ENCODE results near the gene PATJ. TPM values are rescaled to one million over a fixed set of nuclear protein-coding genes. Genes with fewer than 3 reads are reported as not detected.

PATJ gene
- total RNA-seq, 1 experiment from 2014 or later = 47.3 TPM

- Mint-ChIP-seq H3K27ac (no peak overlapping the region), H3K4me3 (no peak overlapping the region), H3K27me3 (ENCODE audit: low read depth) (no peaks in the 10 kb centered on the region), H3K36me3 (ENCODE audit: insufficient read depth in 1 of 3, low read depth in 3 of 3) (peaks cover 10 to 43% (median 28%) of the 10 kb centered on the region in 3 experiments; a peak in 6 of 7 replicates), H3K4me1 (peaks cover 7 to 8% of the 10 kb centered on the region in 2 experiments), H3K9me3 (no peaks in the 10 kb centered on the region)
- no peak overlapping the region for H4K5ac ChIP-seq (ENCODE audit: insufficient read length, low read depth, low read length)
- no peaks in the 10 kb centered on the region for H4K20me1 ChIP-seq (ENCODE audit: control insufficient read depth, insufficient read depth, insufficient read length)
- no peak overlapping the region for H3K27ac ChIP-seq (ENCODE audit: insufficient read length, low read depth, low read length)
- no peaks in the 10 kb centered on the region for H3K4me1 ChIP-seq (ENCODE audit: insufficient read depth, low read length)
- no peaks in the 10 kb centered on the region for H3K79me2 ChIP-seq (ENCODE audit: insufficient read depth, low read length)
- H4K91ac ChIP-seq (ENCODE audit: insufficient read length, low read depth, low read length) = no peak overlapping the region
- no peak overlapping the region for H2BK12ac ChIP-seq (ENCODE audit: insufficient read length, low read depth, low read length)
- TF ChIP-seq CTCF (conservative IDR thresholded peaks at IDR 0.05) = no peak
- no peaks in the 10 kb centered on the region for H3K23me2 ChIP-seq (ENCODE audit: insufficient read length, low read depth, low read length, poor library complexity, severe bottlenecking)
- H2BK15ac ChIP-seq (ENCODE audit: low read depth, low read length) = no peak overlapping the region
- H3K23ac ChIP-seq (ENCODE audit: insufficient read length, low read depth, low read length) = no peak overlapping the region
- DNase-seq = no peak
- H2BK120ac ChIP-seq (ENCODE audit: low read depth, low read length, poor library complexity, severe bottlenecking) = no peak overlapping the region
- H3T11ph ChIP-seq (ENCODE audit: low read length) = no peak overlapping the region
- no CpG with 5 or more reads among the region's 7 CpGs for WGBS (ENCODE audit: extremely low coverage, insufficient read length, low lambda C conversion rate)
- no peak overlapping the region for H2BK20ac ChIP-seq (ENCODE audit: low read depth, low read length, poor library complexity, severe bottlenecking)
- no peak overlapping the region for H3K4ac ChIP-seq (ENCODE audit: low read depth, low read length)
- no peak overlapping the region for H3K14ac ChIP-seq (ENCODE audit: insufficient read depth, low read length)
- H2BK5ac ChIP-seq (ENCODE audit: insufficient read length, low read length) = no peak overlapping the region
- H3K79me1 ChIP-seq (ENCODE audit: insufficient read depth, low read depth, low read length, poor library complexity, severe bottlenecking) = no peaks in the 10 kb centered on the region
- H2AFZ ChIP-seq (ENCODE audit: low read length) = no peak overlapping the region
- H4K8ac ChIP-seq (replicated peaks; ENCODE audit: insufficient read length, low read depth, low read length) = no peak overlapping the region
- H3K56ac ChIP-seq (ENCODE audit: insufficient read length, low read depth, low read length) = no peak overlapping the region
- no peaks in the 10 kb centered on the region for H3K27me3 ChIP-seq (ENCODE audit: insufficient read depth, low read length)
- H3K9ac ChIP-seq (ENCODE audit: extremely low read depth, insufficient read length, low read length) = no peak overlapping the region
- no peak overlapping the region for H3K4me2 ChIP-seq (ENCODE audit: insufficient read depth, insufficient read length, low read length)
- no peak overlapping the region for H3K18ac ChIP-seq (ENCODE audit: insufficient read length, low read depth, low read length)
- no peak overlapping the region for H2AK5ac ChIP-seq (ENCODE audit: insufficient read length, low read length)
- no peaks in the 10 kb centered on the region for H3K9me3 ChIP-seq (ENCODE audit: control insufficient read depth, low read depth, low read length)
Observed at GRCh38 chr1:61887931-61888564, 145.8 kb downstream of the PATJ start.

Data from H9 (cell line).